Activated CD8-positive, alpha-beta memory T cell treated with anti-CD3 and anti-CD28 coated beads for 48 hours (primary cell): ENCODE measurements around the gene NHP2.
A peak's percentile ranks its signal among the peaks of the same experiment; 100 is the strongest.
"Not testable (repeated sequence)": the region's sequence is repeated elsewhere in the genome, so short reads cannot be mapped to it uniquely, and the experiment has no call there.

ENCODE experiments used
- DNase-seq, 3 experiments: peaks; one replicate each; pipeline ENCODE4 v3.0.0-alpha.2; 2020; ENCODE audit warnings: low read depth in 2 of 3, low spot score in 2 of 3

Gene NHP2

DNA sequence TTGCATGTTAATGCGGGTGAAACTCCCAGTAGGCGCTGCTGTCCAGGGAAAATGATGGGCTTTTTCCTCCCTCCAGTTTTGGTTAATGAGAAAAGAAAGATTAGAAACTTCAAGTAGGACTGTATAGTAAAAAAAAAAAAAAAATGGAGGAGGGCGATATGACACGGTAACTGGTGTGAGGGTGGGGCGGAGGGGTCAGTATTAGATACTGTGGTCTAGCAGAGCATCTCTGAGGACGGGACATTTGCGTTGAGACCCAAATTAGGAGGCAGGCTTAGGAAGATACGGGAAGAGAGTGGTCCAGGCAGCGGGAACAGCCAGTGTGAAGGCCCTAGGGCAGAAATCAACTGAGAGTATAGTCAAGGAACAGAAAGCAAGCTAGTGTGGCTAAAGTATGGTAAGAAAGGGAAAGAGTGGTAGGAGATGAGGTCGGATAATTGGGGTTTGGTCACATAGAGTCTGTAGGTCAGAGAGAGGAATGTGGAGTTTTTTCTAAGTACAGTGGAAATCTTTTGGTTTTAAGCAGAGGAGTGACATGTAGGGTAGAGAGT lies 22.2 kb downstream of the NHP2 start:
- no peak for DNase-seq

DNA sequence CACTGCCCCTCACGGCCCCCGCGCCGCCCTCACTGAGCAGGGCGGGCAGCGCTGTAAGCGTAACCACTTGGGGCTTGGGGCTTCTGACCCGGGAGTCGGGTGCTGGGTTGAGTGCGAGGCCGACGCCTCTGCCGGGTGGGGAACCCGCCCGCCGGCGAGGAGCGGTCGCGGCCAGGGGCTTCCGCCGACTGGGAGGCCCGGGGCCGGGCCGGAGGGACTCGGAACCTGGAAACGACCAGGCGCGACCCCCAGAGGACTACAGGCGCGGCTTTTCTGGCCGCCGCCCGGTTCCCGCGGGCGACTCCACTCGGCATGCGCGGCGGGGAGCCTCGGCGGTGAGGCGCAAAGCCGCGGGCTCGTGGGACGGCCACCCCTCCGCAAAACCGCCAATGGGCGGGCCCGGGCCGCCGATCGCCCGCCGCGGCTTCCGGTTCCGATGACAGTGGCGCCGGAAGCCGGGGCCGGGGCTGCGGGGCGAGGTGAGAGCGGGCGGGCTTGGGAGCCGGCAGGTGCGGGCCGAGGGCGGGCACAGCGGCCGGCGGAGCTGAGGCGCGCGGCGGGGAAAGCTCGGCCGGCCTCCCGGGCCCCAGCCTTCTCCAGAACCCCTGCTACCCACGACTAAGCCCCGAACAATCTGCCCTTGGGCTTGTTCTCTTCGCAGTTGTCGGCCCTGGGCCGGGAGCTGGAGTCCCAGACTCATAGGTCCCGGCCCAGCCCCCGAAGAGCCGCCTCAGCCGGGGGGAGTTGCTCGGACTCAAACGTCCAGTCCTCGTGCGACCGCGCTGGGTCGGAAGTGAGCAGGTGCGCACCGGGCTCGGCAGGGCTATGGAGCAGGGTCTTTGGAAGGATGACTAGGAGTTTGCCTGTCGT lies 22.9 kb downstream of the NHP2 start, which contains the start of gene RMND5B:
Gene RMND5B, plus strand, starts transcription at position 439 of the 870 bp plus-strand sequence. CDS start 7,106 bp downstream, outside the sequence.
- DNase-seq = peak in 2 of 3 experiments; percentile 62 to 71

DNA sequence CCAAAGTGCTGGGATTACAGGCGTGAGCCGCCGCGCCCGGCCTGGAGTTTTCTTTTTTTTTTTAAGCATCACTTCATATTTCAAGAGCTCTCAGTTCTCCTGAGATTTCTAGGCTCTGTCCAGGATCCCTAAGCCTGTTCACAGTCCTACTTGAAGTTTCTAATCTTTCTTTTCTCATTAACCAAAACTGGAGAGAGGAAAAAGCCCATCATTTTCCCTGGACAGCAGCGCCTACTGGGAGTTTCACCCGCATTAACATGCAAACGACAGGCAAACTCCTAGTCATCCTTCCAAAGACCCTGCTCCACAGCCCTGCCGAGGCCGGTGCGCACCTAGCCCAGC lies 23.5 kb downstream of the NHP2 start:
- not testable (repeated sequence) for DNase-seq

DNA sequence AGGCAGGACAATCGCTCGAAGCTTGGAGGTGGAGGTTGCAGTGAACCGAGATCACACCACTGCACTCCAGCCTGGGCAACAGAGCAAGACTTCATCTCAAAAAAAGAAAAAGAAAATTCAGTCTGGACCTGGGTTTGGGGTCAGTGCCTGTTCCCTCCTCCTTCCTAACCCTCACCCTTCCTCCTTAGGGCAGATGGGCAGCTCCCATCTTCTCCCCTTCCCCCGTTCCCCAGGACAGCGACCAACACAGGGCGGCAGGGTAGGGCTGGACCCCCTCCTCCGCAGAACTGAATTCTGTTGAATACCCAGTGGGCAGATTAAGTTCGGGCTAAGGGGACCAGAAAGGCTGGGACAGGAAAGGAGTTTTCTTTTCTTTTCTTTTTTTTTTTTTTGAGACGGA lies 24.4 kb downstream of the NHP2 start:
- no peak for DNase-seq

DNA sequence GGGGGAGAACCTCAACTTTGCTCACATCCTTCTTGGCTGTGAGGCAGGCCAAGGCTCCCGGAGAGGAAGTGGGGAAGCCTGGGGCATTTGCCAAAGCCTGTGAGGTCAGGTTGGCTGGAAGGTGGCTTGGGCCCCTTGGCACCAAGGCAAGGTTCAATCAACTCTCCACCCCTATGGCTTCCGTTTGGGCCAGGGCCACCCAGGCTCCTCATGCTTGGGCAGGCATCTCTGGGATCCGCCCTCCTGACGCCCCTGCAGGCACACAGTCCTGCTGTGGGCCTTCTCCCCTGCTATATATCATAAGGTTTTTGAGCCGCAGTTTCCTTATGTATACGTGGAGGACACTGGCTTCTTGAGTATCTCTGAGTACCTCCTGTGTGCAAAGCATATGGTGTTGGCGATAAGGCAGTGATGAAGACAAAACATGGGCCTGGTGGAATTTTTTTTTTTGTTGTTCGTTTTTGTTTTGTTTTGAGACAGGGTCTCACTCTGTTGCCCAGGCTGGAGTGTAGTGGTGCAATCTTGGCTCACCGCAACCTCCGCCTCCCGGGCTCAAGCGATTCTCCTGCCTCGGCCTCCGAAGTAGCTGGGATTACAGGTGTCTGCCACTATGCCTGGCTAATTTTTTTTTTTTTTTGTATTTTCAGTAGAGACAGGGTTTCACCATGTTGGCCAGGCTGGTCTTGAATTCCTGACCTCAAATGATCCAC lies 26.2 kb downstream of the NHP2 start:
- not testable (repeated sequence) for DNase-seq

DNA sequence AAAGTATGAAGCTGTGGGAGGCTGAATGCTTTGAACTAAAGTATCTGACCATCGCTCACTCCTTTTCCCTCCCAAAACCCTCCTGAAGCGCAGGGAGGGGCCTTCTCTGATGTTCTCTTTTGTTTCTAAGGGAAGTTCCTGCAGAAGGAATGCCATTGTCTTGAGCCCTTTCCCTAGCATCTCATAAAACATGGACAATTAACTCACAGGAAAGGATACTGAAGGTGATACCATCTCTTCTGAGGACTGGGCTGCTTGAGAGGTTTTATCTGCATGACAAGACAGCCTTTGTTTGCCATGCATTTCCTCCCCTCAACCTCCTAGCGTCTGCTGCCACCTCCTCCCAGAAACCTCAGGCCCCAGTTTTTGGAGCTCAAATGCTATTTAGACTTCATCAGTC lies 27.1 kb downstream of the NHP2 start:
- DNase-seq = no peak

DNA sequence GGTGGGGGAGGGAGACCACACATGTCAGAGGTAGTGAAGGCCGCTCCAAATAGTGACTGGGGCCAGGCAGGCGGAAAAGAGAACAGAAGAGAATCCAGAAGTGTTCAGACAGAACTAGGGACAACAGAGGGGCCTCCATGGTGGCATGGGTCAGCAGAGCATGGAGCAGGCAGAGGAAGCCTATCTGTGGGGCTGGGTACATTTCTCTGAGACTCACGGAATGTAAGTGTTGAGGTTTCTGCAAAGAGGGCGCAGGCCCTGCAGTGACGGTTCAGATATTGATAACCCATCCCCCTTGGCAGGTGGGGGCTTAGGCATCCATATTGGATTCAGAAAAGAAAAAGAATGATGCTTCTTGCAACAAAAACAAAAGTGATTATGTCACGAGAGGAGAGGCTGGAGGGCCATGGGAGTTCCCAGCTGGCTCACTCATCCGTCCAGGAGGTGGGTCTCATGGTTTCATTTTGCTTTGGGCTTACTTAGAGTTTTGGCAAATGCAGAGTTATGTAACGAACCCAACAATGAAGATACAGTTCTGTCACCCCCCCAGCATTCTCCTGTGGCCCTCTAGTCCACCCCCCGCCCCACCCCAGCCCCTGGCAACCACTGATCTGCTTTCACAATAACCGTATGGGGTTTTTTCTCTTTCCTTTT lies 28.3 kb downstream of the NHP2 start:
- no peak for DNase-seq

DNA sequence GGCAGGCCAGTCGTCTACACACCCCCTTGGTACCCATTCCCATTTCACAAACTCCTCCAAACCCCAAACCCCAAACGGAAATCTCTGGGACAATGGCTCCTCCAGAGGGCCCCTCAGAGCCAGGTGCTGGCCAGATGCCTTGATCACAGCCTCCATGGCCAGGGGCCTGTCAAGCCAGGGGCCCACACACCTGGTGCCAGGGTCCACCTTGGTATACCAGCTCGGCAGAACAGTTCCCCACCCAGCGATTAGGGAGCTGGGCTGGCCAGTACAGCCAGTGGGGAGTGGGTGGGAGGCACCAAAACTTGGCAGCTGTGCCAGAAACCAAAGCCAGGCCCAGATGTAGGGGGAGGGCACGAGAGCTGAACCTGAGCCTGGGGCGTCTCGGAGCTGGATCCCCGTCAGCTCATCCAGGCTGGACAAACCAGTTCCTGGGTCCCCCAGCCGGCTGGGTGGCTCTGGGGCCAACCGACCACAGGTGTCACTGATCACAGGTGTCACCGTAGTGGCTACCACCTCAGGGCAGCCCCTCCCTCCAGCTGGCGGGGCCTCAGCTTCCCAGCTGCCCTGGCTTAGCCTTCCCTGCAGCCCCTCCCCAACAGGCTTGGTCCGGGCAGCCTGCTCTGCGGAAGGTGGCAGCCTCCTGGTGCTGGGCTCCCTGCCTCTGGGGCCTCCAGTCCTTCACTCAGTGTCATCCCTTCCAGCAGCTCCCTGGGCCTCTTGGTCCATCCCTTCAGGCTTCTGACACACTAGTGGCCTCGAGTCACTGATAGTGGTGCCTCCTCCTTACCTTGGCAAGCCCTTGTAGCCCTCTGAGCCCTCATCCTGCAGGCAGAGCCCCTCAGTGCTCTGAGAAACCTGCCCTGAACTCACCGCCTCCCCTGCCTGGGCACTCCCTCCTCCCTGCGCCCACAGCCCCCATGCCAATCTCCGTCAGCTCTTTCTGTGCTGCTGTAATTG lies 29.4 kb downstream of the NHP2 start:
- DNase-seq = no peak

DNA sequence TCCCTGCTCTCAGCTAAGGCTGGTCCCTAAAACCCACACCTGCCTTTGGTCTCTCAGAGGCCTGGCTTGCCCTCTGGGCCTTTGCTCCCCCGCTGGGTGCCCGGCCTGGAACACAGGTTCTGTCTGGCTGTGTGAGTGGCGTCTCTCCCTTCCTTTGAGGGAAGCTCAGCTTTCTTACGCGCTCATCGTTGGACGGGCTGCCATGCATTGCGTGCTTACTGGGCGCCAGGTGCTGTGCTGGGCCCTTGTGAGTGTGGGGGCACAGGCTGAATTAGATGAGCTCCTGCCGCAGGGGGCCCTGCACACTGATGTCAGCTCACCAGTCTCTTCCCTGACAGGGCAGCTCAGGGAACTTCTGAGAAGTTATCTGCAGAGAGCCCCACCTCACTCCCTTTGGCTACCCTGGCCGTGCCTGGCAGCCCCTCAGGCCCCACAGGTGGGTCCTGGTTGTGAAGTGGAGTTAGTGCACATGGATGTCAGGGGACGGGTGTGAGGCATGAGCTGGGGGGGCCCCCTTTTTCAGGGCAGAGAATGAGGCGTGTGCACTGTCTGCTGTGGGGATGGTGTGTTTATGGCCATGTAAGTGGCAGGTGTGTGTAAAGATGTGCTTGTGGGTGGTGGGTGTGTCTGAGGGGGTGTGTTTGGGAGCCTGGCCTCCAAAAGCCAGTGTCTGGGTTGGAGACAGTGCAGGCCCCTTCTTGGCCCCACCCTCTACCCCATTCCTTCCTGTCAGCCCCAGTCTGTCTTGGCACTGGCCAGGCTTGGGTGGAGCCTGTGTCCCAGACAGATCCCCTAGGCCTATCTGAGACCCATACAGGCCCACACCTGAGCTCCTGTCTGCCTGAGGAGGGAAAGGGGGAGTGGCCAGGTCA lies 30.4 kb downstream of the NHP2 start:
- DNase-seq = no peak

DNA sequence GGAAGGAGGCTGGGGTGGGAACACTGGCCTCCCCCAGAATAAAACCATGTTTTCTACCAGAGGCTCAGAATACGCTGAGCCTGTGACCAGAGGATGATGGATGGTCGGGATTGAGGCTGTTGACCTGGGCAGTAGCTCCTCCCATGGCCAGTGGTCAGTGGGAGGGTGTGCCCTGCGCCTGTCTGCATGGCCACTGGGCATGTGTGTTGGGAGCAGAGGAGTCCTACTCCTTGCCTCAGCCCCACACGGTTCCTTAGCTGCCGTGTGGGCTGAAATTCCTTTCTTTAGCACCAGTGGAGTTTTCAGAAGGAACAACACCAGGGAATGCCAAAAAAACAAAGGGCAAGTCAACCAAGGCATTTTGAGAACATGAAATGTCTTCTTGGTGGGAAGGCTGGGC lies 31.3 kb downstream of the NHP2 start:
- no peak for DNase-seq

DNA sequence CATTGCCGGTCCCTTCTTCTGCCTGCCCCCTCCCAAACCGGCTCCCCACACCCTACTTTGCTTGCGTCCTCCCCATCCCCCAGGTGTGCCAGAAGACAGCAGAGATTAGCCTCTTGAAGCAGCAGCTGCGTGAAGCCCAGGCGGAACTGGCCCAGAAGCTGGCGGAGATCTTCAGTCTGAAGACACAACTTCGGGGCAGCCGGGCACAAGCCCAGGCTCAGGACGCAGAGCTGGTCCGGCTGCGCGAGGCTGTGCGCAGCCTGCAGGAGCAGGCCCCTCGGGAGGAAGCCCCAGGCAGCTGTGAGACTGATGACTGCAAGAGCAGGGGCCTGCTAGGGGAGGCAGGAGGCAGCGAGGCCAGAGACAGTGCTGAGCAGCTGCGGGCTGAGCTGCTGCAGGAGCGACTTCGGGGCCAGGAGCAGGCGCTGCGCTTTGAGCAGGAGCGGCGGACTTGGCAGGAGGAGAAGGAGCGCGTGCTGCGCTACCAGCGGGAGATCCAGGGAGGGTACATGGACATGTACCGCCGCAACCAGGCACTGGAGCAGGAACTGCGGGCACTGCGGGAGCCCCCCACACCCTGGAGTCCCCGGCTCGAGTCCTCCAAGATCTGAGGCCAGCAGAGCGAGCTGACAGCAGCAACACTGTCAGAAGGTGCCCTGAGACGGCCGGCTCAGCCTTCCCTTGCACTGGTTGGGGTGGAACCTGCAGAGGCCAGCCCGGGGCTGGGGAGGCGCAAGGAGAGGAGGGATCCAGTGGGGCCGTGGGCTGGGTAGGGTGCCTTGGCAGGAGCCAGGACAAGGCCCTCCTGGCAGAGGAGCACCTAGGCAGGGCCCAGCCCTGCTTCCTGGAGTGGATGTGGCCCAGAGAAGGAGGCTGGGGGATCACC lies 32.1 kb downstream of the NHP2 start:
- DNase-seq = no peak

DNA sequence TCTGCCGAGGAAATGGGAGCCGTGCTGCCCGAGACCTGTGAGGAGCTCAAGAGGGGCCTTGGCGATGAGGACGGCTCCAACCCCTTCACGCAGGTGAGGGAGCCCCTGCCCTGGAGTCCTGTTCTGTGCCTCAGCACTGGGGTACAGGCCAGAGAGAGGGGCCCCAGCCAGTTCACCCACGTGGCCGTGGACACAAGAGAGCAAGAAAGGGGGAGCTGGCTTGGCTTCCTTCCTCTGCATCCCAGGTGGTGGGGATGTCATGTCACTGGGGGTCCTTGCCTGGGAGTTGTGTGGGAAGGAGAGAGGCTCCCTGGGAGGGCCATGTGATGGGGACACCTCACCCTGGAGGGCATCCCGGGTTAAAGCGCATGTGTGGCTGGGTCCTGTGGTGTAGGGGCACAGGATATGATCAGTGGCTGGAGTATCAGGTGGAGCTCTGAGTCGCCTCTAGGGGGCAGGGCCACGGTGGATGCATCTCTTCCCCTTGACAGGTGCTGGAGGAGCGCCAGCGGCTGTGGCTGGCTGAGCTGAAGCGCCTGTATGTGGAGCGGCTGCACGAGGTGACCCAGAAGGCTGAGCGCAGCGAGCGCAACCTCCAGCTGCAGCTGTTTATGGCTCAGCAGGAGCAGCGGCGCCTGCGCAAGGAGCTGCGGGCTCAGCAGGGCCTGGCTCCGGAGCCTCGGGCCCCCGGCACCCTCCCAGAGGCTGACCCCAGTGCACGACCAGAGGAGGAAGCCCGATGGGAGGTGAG lies 32.9 kb downstream of the NHP2 start:
- peak in 2 of 3 experiments; percentile 21 to 56 for DNase-seq

DNA sequence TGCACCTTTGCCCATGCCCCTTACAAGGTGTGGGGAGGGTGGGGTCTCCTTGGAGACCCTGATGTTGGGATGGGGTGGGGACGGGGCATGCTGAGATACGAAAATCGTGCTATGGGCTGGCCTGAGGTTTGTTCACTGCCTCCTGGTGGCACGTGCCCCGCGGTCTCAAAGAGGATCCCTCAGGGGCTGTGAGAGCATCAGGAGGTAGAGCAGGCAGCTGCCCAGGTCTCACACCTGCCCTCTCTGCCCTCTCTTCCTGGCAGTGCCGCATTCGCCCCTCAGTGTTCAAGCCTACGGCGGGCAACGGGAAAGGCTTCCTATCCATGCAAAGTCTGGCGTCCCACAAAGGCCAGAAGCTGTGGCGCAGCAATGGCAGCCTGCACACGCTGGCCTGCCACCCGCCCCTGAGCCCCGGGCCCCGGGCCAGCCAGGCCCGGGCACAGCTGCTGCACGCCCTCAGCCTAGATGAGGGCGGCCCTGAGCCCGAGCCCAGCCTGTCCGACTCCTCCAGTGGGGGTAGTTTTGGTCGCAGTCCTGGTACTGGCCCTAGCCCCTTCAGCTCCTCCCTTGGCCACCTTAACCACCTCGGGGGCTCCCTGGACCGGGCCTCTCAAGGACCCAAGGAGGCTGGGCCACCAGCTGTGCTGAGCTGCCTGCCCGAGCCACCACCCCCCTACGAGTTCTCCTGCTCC lies 33.6 kb downstream of the NHP2 start:
- no peak for DNase-seq

DNA sequence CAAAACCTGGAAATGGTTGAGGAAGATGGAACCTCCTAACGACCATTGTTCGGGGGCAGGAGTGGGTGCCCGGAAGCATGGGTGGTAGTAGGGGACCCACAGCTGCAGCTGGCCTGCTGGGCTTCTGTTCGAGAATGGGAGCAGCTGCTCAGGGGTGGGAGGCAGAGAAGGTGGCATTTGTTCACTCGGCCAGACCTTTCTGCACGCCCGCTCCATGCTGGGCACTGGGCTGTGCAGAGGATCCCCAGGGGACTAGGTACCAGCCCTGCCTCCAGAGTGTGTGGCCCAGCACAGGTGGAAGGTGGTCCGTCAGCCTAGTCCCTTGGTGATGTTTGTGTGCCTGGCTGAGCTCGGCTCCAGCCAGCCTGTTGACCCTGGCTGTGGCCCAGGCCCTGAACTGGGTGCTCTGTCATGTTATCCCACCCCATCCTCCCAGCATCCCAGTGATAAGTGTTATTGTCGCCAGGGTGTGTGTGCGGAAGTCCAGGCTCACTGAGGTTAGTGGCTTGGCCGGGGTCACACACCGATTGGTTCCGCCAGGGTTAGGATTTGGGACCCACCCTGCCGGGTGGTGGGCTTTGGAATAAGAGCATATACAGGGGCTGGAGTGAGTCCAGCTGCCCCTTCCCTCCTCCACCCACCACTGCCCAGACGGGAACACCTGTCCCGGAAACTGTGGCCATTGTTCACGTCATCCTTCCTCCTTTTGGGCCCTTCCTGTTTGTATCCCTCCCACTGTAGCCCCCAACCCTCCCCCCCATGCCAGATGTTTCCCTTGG lies 35.6 kb downstream of the NHP2 start:
- no peak for DNase-seq

DNA sequence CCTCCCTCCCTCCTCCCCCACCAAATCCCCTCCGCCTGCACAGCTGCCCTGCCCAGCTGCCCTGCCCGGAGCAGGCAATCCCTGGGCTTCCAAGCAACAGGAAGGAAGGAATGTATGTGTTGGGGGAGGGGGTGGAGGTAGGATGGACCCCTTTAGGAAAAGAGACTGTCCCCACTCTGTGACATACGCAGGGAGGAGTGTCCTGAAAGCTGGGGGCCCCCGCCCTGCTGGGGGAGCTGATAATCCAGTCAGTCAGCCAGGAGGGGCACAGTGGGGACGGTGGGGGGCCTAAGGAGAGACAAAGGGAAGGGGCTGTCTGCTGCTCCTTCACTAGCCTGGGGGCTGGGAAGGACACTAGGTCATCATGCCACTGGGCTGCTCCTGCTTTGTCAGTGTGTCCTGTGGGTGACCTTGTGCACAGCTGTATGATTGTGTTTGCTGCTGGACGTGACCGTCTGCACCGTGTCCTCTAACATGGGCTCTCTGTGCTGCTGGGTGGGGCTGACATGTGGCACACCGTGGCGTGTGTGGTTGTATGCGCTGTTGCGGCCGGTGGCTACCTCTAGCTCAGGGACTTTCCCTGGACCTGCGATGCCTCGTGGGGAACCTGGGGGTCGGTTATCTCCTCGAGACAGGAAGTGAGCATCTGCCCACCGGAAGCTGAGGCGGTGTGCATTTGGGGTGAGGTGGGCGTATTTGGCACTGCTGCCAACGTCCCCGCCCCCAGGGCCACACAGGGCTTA lies 37.4 kb downstream of the NHP2 start:
- peak; percentile 52 to 67 (median 57) for DNase-seq

DNA sequence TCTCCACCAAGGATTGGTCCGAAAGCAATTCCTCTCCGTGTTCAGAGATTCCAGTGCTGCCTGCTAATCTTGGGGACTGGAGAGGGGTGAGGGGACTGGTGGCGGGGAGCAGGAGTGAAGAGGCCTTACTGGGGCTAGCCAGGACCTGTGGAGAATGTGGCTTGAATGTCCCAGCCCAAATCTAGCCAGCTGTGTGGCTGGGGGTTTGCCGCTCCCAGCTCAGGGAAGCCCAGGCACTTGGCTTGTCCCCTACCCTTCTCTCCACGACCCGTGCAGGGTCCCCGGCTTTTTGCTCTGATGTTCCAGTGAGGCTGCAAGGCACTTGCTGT lies 37.9 kb downstream of the NHP2 start:
- no peak for DNase-seq
